OCI-LY1 (cell line): Measurements from ENCODE around the gene AGAP1.

ENCODE experiments used
- H2AFZ ChIP-seq: fragments of 200-600 bp; sonication (generic), shearing (Covaris generic); 2 replicates; pipeline ENCODE4 v1.6.0; 2014; ENCODE audit warnings: antibody characterized with exemption, mild to moderate bottlenecking, low read length
- H3F3A ChIP-seq: fragments of 200-600 bp; sonication (generic), shearing (Covaris generic); 2 replicates; pipeline ENCODE4 v1.6.0; 2014; ENCODE audit warnings: mild to moderate bottlenecking, antibody characterized with exemption, low read length, moderate library complexity; ENCODE audit not compliant: insufficient read depth
- H3K27ac ChIP-seq: fragments of 200-600 bp; sonication (generic); 2 replicates; pipeline ENCODE4 v1.5.1; 2014; ENCODE audit warnings: low read length, mixed run types, mild to moderate bottlenecking, low read depth; ENCODE audit not compliant: poor library complexity, severe bottlenecking
- H3K27me3 ChIP-seq: fragments of 200-600 bp; sonication (generic); 2 replicates; pipeline ENCODE4 v1.6.0; 2014; ENCODE audit warnings: antibody characterized with exemption, mild to moderate bottlenecking, low read length, moderate library complexity; ENCODE audit not compliant: insufficient read depth
- H3K36me3 ChIP-seq: fragments of 200-600 bp; sonication (generic); 2 replicates; pipeline ENCODE4 v1.6.1; 2014; ENCODE audit warnings: mild to moderate bottlenecking, antibody characterized with exemption, low read length, moderate library complexity, mixed read lengths; ENCODE audit not compliant: insufficient read depth
- H3K4me1 ChIP-seq: fragments of 200-600 bp; sonication (generic); 2 replicates; pipeline ENCODE4 v1.5.1; 2014; ENCODE audit warnings: mild to moderate bottlenecking, low read length, moderate library complexity; ENCODE audit not compliant: insufficient read depth, severe bottlenecking
- H3K4me2 ChIP-seq: fragments of 200-600 bp; sonication (generic), shearing (Covaris generic); 2 replicates; pipeline ENCODE4 v1.6.1; 2014; ENCODE audit warnings: low read length
- H3K4me3 ChIP-seq: fragments of 200-600 bp; sonication (generic); 2 replicates; pipeline ENCODE4 v1.5.1; 2014; ENCODE audit warnings: low read length, low read depth, mild to moderate bottlenecking, mixed read lengths; ENCODE audit not compliant: poor library complexity, severe bottlenecking
- H3K79me2 ChIP-seq: fragments of 200-600 bp; shearing (Covaris generic); 2 replicates; pipeline ENCODE4 v1.6.1; 2016; ENCODE audit warnings: mixed run types, low read length, mixed read lengths; ENCODE audit not compliant: insufficient read depth
- H3K9ac ChIP-seq: fragments of 200-600 bp; sonication (generic), shearing (Covaris generic); 2 replicates; pipeline ENCODE4 v1.6.1; 2014; ENCODE audit warnings: mild to moderate bottlenecking, low read length, mixed read lengths
- H3K9me2 ChIP-seq: fragments of 200-600 bp; sonication (generic), shearing (Covaris generic); 2 replicates; pipeline ENCODE4 v1.6.1; 2014; ENCODE audit warnings: low read depth, mild to moderate bottlenecking, low read length, mixed read lengths
- H3K9me3 ChIP-seq: fragments of 200-600 bp; shearing (Covaris generic); 2 replicates; pipeline ENCODE4 v1.6.1; 2014; ENCODE audit warnings: low read length, mixed read lengths
- H4K20me1 ChIP-seq: fragments of 200-600 bp; sonication (generic), shearing (Covaris generic); 2 replicates; pipeline ENCODE4 v1.6.0; 2016; ENCODE audit warnings: mild to moderate bottlenecking, low read length; ENCODE audit not compliant: insufficient read depth
- EZH2 ChIP-seq: fragments of 200-600 bp; sonication (generic), shearing (Covaris generic); IDR thresholded peaks from 2 replicates; pipeline ENCODE4 v1.8.0; 2017; ENCODE audit warnings: borderline replicate concordance, mixed run types, mild to moderate bottlenecking, antibody characterized with exemption, low read length, moderate library complexity, mixed read lengths
- TF ChIP-seq, protein P1 (sequence below): fragments of 200-600 bp; sonication (generic), shearing (Covaris generic); IDR thresholded peaks from 2 replicates; pipeline ENCODE4 v1.5.1; 2017; ENCODE audit warnings: mild to moderate bottlenecking, antibody characterized with exemption, low read length, moderate library complexity, mixed read lengths

Gene AGAP1

DNA sequence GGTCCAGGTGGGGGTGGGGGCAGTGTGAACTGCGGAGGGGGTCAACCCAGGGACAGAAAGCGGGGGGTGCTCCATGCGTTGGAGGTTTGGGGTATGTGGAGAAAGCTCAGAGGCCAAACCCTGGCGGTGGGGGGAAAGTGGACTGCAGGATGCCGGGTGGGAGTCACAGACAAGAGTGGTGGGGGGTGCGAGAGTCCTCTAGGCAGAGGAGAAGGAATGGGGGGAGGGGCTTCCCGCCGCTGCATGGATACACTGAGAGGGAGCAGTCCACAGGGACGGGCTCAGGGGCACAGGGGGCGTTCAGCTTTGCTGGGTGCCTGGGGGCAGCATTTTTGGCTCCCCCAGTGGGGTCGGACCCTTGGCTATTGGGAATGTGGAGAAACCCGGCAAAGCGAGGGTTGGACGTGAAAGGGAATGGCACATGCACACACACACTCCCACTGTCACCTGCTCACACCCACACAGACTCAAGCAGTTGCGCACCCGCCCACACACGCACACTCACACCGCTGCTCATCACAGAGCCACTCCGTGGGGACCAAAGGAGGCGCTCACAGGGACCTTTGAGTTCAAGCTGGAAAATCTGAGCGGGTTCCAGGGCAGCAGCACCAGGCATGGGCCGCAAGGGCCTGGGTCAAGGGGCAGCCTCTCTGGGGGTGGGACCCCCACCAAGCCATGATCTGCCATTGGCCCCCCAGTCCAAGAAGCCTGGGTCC, 666.7 kb downstream of the AGAP1 start:
- no peak for TF ChIP-seq EZH2
- TF ChIP-seq, protein P1, sequence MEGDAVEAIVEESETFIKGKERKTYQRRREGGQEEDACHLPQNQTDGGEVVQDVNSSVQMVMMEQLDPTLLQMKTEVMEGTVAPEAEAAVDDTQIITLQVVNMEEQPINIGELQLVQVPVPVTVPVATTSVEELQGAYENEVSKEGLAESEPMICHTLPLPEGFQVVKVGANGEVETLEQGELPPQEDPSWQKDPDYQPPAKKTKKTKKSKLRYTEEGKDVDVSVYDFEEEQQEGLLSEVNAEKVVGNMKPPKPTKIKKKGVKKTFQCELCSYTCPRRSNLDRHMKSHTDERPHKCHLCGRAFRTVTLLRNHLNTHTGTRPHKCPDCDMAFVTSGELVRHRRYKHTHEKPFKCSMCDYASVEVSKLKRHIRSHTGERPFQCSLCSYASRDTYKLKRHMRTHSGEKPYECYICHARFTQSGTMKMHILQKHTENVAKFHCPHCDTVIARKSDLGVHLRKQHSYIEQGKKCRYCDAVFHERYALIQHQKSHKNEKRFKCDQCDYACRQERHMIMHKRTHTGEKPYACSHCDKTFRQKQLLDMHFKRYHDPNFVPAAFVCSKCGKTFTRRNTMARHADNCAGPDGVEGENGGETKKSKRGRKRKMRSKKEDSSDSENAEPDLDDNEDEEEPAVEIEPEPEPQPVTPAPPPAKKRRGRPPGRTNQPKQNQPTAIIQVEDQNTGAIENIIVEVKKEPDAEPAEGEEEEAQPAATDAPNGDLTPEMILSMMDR: no peak
- Histone ChIP-seq H3K36me3 (no peaks in the 10 kb centered on the region), H3K4me2 (no peak overlapping the region), H3K9me2 (no peaks in the 10 kb centered on the region), H3K27ac (no peak overlapping the region), H2AFZ (no peak overlapping the region), H3K9ac (no peak overlapping the region), H3K79me2 (no peaks in the 10 kb centered on the region), H3F3A (no peaks in the 10 kb centered on the region), H4K20me1 (no peaks in the 10 kb centered on the region), H3K9me3 (no peaks in the 10 kb centered on the region), H3K4me3 (no peak overlapping the region), H3K27me3 (no peaks in the 10 kb centered on the region), H3K4me1 (no peaks in the 10 kb centered on the region)

GRCh38 chr2:236161082-236161462, 667.2 kb downstream of the AGAP1 start:
- Histone ChIP-seq H3K79me2 (no peaks in the 10 kb centered on the region), H3K9me3 (no peaks in the 10 kb centered on the region), H3K9ac (no peak overlapping the region), H3F3A (no peaks in the 10 kb centered on the region), H3K27ac (no peak overlapping the region), H4K20me1 (no peaks in the 10 kb centered on the region), H3K4me3 (no peak overlapping the region), H3K4me2 (no peak overlapping the region), H3K9me2 (no peaks in the 10 kb centered on the region), H3K36me3 (no peaks in the 10 kb centered on the region), H3K27me3 (no peaks in the 10 kb centered on the region), H2AFZ (no peak overlapping the region), H3K4me1 (no peaks in the 10 kb centered on the region)
- TF ChIP-seq, protein P1: no peak
- TF ChIP-seq EZH2: no peak

DNA sequence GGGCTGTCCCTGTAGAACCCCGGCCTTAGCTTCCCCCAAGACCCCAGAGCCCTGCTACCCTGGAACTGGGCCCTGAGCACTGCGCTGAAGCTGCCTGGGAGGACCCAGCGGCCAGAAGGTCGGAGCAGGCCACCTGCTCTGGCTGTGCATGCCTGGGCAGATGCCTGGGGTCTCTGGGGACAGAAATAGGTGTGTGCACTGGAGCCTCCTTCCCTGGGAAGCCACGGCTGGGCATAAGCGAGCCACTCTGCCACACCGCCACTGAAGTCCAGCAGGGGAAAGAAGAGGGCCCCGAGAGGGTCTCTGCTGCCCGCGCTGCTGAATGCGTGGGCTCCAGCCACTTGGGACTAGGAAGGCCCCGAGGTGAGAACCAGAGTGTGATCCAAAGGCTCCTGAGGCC, 667.7 kb downstream of the AGAP1 start:
- H3K9me3 ChIP-seq: no peaks in the 10 kb centered on the region
- H3K4me3 ChIP-seq: no peak overlapping the region
- H3K4me2 ChIP-seq: no peak overlapping the region
- H3K27me3 ChIP-seq: no peaks in the 10 kb centered on the region
- no peak overlapping the region for H2AFZ ChIP-seq
- no peaks in the 10 kb centered on the region for H4K20me1 ChIP-seq
- no peaks in the 10 kb centered on the region for H3K9me2 ChIP-seq
- H3K36me3 ChIP-seq: no peaks in the 10 kb centered on the region
- H3K79me2 ChIP-seq: no peaks in the 10 kb centered on the region
- H3K4me1 ChIP-seq: no peaks in the 10 kb centered on the region
- H3K27ac ChIP-seq: no peak overlapping the region
- no peak overlapping the region for H3K9ac ChIP-seq
- no peak for TF ChIP-seq EZH2
- TF ChIP-seq, protein P1: no peak
- no peaks in the 10 kb centered on the region for H3F3A ChIP-seq
